Fibroblast of the aortic adventitia (primary cell): Measurements from ENCODE around the gene MED27. TPM values are rescaled to one million over a fixed set of nuclear protein-coding genes. Genes with fewer than 3 reads are reported as not detected.

ENCODE experiments used
- DNase-seq: peaks from one replicate; pipeline ENCODE4 v3.0.0-alpha.2; 2010; ENCODE audit warnings: low read depth
- H3K4me3 ChIP-seq: 2 replicates; pipeline ENCODE4 v1.5.1; 2011; ENCODE audit warnings: low read depth, mild to moderate bottlenecking, control low read depth, low read length, moderate library complexity
- total RNA-seq: library from RNA; depleted of rRNA; stranded (reverse); fragments of >200 nt; gene quantifications from 2 replicates; pipeline ENCODE4 v1.2.3, GENCODE V29; 2012; ENCODE audit warnings: low replicate concordance
- TF ChIP-seq, protein P1 (sequence below): IDR thresholded peaks from 2 replicates; pipeline ENCODE4 v1.5.1; 2011; ENCODE audit warnings: mild to moderate bottlenecking, low read length, control low read depth, inconsistent platforms; ENCODE audit not compliant: insufficient read depth

MED27 gene
- total RNA-seq, 1 donor = 29.4 TPM

DNA sequence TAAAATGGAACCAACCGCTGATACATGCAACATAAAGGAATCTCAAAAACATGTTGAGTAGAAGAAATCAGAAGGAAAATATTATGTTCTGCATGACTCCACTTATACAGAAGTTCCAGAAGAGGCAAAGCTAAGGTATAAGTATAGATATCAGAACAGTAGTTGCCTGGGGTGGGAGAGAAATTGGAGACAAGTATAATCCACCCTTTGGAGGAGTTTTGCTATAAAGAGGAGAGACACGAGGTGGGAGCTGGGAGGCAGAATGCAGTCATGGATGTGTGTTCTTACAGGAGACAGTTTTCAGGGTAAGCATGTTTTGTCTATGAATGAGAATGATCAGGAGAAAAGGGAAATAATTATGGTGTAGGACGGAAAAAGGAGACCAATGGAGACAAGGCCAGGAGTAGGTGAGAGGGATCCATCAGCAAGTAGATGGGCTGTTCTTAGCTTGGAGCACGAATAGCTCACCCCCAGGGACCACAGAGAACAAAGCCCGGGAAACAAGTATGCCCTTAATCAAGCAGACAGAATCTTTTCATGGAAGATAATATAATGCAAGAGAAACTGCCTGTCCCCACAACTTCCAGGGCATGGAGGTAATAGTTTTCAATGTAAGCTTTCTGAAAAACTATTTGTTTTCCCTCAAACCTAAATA, 72.2 kb downstream of the MED27 start:
- no peak for DNase-seq

DNA sequence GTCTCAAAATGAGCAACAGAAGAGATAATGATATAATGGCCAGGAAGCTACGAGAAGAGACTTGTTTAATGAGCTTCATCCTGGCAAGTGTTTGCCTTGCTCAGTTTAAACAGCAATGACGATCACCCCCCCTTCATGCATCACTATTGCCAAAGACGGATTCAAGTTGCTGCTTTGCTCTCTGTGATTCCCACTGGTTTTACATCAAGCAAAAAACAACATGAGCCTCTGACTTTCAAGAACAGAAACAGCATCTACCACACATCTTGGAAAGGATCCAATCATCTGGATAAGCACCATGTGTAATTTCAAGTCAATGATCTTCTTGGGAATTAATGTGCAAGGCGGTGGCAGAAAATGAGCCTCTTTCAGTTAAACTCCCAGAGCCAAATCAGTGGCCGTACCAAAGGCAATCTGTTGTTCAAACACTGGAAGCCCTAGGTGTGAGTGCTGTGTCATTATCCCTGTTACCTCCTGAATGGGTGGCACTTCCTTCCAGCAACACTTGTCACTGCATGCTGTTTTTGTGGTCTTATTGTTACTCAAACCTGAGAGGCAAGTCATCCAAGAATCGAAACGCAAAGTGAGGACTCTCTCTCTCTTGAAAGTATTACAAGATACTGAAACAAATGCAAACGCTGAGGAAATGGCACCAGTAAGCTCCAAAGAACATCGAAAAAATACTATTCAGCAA, 72.8 kb downstream of the MED27 start:
- TF ChIP-seq, protein P1, sequence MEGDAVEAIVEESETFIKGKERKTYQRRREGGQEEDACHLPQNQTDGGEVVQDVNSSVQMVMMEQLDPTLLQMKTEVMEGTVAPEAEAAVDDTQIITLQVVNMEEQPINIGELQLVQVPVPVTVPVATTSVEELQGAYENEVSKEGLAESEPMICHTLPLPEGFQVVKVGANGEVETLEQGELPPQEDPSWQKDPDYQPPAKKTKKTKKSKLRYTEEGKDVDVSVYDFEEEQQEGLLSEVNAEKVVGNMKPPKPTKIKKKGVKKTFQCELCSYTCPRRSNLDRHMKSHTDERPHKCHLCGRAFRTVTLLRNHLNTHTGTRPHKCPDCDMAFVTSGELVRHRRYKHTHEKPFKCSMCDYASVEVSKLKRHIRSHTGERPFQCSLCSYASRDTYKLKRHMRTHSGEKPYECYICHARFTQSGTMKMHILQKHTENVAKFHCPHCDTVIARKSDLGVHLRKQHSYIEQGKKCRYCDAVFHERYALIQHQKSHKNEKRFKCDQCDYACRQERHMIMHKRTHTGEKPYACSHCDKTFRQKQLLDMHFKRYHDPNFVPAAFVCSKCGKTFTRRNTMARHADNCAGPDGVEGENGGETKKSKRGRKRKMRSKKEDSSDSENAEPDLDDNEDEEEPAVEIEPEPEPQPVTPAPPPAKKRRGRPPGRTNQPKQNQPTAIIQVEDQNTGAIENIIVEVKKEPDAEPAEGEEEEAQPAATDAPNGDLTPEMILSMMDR = no peak
- H3K4me3 ChIP-seq = no peak overlapping the region
- peak; percentile 61 for DNase-seq

More for the DNA sequence above, 72.2 kb downstream of the MED27 start:
- H3K4me3 ChIP-seq = no peak overlapping the region
- TF ChIP-seq, protein P1 = no peak

DNA sequence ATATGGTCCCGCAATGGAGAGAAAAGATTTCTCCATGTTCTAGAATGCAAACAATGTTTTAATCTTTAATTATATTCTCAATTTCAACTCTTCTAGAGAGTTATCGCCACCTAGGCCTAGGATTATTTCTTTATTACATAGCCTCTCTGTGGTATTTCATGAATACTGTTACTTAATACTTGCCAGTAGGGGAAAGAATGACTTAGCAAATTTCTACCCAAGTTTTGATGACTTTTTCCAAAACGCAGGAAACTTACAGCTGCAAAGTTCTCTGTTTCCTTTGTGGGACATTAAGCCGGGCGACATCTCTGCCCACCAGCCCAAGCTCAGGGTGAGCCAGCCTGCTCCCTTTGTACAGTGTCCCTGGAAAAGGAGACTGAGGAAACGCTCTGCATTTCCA, 73.8 kb downstream of the MED27 start:
- DNase-seq = peak; percentile 66
- no peak overlapping the region for H3K4me3 ChIP-seq
- TF ChIP-seq, protein P1 = no peak

DNA sequence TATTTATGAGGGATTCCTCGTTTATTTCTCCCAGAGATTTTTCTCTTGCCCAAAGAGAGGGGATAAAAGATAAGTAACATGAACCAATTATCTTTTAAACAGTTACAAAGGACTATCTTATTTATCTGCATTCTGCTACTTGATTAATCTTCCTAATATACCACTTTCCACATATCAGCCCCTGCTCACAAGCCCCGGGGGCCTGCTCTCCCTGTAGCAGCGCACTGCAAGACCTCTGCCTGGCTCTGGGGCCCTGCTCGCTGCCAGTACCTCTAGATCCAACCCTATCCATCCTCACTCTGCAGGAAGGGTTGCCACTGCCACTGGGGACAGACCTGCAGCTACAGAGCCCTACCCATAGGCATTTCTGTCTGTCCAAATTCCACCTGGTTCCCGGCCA, 75.3 kb downstream of the MED27 start:
- H3K4me3 ChIP-seq = no peak overlapping the region
- no peak for DNase-seq
- TF ChIP-seq, protein P1 = no peak

DNA sequence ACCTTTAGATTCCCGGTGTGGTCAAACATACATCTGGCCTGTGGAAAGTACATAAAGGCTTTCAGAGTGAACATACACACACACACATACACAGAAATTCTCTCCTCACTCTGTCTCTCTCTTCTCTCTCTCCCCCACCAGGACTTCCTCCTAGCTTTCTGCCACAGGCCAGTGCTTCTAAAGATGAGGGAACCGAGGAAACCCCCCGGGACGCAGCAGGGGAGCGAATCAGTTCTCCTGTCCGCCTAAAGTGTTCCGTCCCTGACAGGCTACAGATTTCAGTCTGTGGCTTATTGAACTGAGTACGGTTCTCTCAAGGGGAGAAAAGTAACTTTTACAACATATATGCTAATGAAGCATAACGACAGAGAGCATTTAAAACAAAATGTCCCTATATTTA, 75.8 kb downstream of the MED27 start:
- no peak for DNase-seq
- no peak overlapping the region for H3K4me3 ChIP-seq
- TF ChIP-seq, protein P1 = no peak

DNA sequence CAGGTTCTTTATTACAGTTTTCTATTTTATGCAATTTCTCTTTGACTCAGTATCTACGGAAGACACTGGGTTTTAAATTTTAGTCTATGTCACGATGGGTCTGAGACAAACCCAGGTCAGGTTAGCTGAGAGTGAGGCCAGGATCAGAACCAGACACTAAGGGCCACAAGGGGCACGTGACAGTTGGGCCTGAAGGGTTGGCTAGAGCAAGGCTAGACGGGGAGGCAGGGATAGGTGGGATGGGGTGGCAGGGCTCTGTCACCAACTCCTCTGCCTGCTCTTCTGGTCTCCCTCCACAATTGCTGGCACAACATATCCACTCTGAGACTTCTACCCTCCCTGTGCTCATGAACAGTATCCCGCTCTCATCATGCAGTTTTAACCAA, 76.4 kb downstream of the MED27 start:
- no peak overlapping the region for H3K4me3 ChIP-seq
- no peak for DNase-seq
- TF ChIP-seq, protein P1 = no peak
